HL-60/S4 treated with phorbol 12-myristate 13-acetate at 8.2 ng/mL for 4 days and 3 days (cell line): Measurements from ENCODE around the gene MRPL28.
"Not testable (repeated sequence)": the region's sequence is repeated elsewhere in the genome, so short reads cannot be mapped to it uniquely, and the experiment has no call there.

ENCODE experiments used
- in situ Hi-C: fragments of 300-500 bp; cut with MboI; formaldehyde crosslinking; loops from 2 replicates; pipeline ENCODE4 v1.15.0; 2022; ENCODE audit warnings: low sequenced_read_pairs

The MRPL28 gene

GRCh38 chr16:360698-361336 is 9.5 kb downstream of the MRPL28 start:
- in situ Hi-C loops = no loop called here

GRCh38 chr16:359871-360697 is 10.3 kb downstream of the MRPL28 start:
- in situ Hi-C loops = loop anchor here (10.0 kb wide), 1 partner anchor 135 kb away; the partner anchor contains the start of gene LUC7L

- in situ Hi-C loops = loop anchor here (10.0 kb wide), 1 partner anchor 134 kb away; the partner anchor contains the start of gene LUC7L
Measured at GRCh38 chr16:359067-359763, 11.1 kb downstream of the MRPL28 start.

GRCh38 chr16:356741-357140 is 13.6 kb downstream of the MRPL28 start:
- in situ Hi-C loops = loop anchor here (10.0 kb wide), 1 partner anchor 132 kb away; the partner anchor contains the start of gene LUC7L

GRCh38 chr16:354971-355461 is 15.3 kb downstream of the MRPL28 start:
- in situ Hi-C loops = loop anchor here (10.0 kb wide), 1 partner anchor 130 kb away; the partner anchor contains the start of gene LUC7L

- in situ Hi-C loops = loop anchor here (10.0 kb wide), 1 partner anchor 130 kb away; the partner anchor contains the start of gene LUC7L
Measured at GRCh38 chr16:354291-354881, 16.0 kb downstream of the MRPL28 start.

- in situ Hi-C loops = loop anchor here (10.0 kb wide), 1 partner anchor 129 kb away; the partner anchor contains the start of gene LUC7L
Measured at GRCh38 chr16:353404-354290, 16.7 kb downstream of the MRPL28 start.

GRCh38 chr16:352547-353403 is 17.6 kb downstream of the MRPL28 start, which contains the start of gene AXIN1:
AXIN1 (minus strand) TSS chr16:352723; CDS start chr16:347025, 5,698 bp downstream.
- in situ Hi-C loops = loop anchor here (10.0 kb wide), 1 partner anchor 128 kb away; the partner anchor contains the start of gene LUC7L

GRCh38 chr16:351804-352520 is 18.4 kb downstream of the MRPL28 start:
- in situ Hi-C loops = loop anchor here (10.0 kb wide), 1 partner anchor 127 kb away; the partner anchor contains the start of gene LUC7L

- in situ Hi-C loops = loop anchor here (10.0 kb wide), 1 partner anchor 125 kb away; the partner anchor contains the start of gene LUC7L
Measured at GRCh38 chr16:350203-350602, 20.1 kb downstream of the MRPL28 start.

- in situ Hi-C loops = no loop called here
Measured at GRCh38 chr16:349211-349610, 21.1 kb downstream of the MRPL28 start.

GRCh38 chr16:348495-348894 is 21.8 kb downstream of the MRPL28 start:
- in situ Hi-C loops = not testable (repeated sequence)

- in situ Hi-C loops = no loop called here
Measured at GRCh38 chr16:347203-347602, 23.1 kb downstream of the MRPL28 start.

- in situ Hi-C loops = no loop called here
Measured at GRCh38 chr16:346587-346986, 23.8 kb downstream of the MRPL28 start.

GRCh38 chr16:345772-346171 is 24.6 kb downstream of the MRPL28 start:
- in situ Hi-C loops = no loop called here

GRCh38 chr16:342455-343213 is 27.7 kb downstream of the MRPL28 start:
- in situ Hi-C loops = no loop called here

GRCh38 chr16:341974-342336 is 28.4 kb downstream of the MRPL28 start:
- in situ Hi-C loops = not testable (repeated sequence)
